AG04450 (cell line): Measurements from ENCODE around the gene PPP2R5C. TPM values are rescaled to one million over a fixed set of nuclear protein-coding genes. Genes with fewer than 3 reads are reported as not detected.

Experiments used
- CTCF ChIA-PET: fragments of 300-600, 350-600 bp; formaldehyde crosslinking; extraction: SDS; loops from one replicate; lab custom pipeline; 2022; ENCODE audit warnings: antibody characterized with exemption, inconsistent platforms; lab: Charles Lee
- POLR2A ChIA-PET: fragments of 350-600 bp; formaldehyde crosslinking; extraction: SDS; loops from one replicate; lab custom pipeline; 2021; ENCODE audit warnings: antibody characterized with exemption, inconsistent platforms; lab: Yijun Ruan, JAX
- DNase-seq: peaks from one replicate; pipeline ENCODE4 v3.0.0-alpha.2; 2011; ENCODE audit warnings: low read depth, low spot score
- H3K27ac ChIP-seq: one replicate; pipeline ENCODE4 v1.5.1; 2012; ENCODE audit warnings: low read depth, low read length, control low read depth
- H3K27me3 ChIP-seq: one replicate; pipeline ENCODE4 v1.6.0; 2012; ENCODE audit warnings: low read length; ENCODE audit not compliant: control insufficient read depth, insufficient read depth
- H3K4me3 ChIP-seq: 2 replicates; pipeline ENCODE4 v1.5.1; 2011; ENCODE audit warnings: mild to moderate bottlenecking, low read depth, low read length, control low read depth
- H3K9me3 ChIP-seq: 2 replicates; pipeline ENCODE4 v1.5.1; 2012; ENCODE audit warnings: low read length; ENCODE audit not compliant: control insufficient read depth, insufficient read depth
- polyA plus RNA-seq: library from polyadenylated mRNA; depleted of rRNA; stranded (reverse); fragments of >200 nt; gene quantifications from 2 replicates; pipeline ENCODE4 v1.2.3, GENCODE V29; 2011
- TF ChIP-seq, protein P1 (sequence below): IDR thresholded peaks from 2 replicates; pipeline ENCODE4 v1.5.1; 2011; ENCODE audit warnings: low read depth, low read length, control low read depth, inconsistent platforms

Gene PPP2R5C
- polyA plus RNA-seq, 1 experiment, result 140 TPM

DNA sequence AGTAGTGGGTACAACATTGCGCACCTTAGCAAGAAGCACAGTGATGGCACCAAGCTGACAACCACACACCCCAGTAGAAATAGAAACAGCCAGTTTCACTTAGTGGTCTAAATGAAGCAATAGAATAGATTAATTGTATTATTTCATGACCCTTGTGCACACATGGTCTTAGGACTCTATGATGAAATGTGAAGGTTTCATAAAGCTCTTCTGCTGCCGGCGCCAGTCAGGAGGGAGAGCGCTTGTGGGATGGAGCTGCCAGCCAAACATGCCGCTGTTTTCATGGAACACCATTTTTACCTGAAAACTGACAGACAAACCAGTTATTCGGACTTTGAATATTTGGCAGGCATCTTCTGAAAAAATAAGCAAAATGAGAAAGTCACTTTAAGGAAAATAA, 100.0 kb downstream of the PPP2R5C start:
- DNase-seq, result no peak
- CTCF ChIA-PET, result interaction anchor here (1.4 kb wide), 1 partner anchor 90 kb away, joined by 4 read pairs; no protein-coding TSS in a partner anchor

DNA sequence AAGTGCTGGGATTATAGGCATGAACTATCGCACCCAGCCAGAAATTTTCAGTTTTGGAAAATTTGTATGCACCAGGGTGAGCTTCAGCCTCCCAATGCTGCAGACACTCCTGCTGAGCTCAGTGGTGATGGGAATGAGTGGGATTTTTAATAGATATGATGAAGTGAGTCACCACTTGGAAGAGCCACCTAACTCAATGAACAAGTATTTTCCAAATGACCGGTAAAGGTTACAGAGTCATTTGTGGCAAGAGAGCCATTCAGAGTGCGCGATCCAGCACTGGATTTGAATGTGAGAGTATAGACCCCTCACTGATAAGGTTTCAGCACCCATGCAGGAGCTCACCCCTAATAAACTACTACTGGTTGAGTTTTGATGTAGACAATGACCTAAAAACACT, 100.7 kb downstream of the PPP2R5C start:
- Histone ChIP-seq H3K4me3 (no peak overlapping the region), H3K27ac (no peak overlapping the region), H3K27me3 (no peaks in the 10 kb centered on the region), H3K9me3 (no peaks in the 10 kb centered on the region)
- ChIA-PET POLR2A (no interaction called here), CTCF (interaction anchor here (0.5 to 1.4 kb wide), 2 partner anchors 91 to 147 kb away, joined by 3 to 4 read pairs; no protein-coding TSS in a partner anchor)
- DNase-seq, result no peak
- TF ChIP-seq, protein P1, sequence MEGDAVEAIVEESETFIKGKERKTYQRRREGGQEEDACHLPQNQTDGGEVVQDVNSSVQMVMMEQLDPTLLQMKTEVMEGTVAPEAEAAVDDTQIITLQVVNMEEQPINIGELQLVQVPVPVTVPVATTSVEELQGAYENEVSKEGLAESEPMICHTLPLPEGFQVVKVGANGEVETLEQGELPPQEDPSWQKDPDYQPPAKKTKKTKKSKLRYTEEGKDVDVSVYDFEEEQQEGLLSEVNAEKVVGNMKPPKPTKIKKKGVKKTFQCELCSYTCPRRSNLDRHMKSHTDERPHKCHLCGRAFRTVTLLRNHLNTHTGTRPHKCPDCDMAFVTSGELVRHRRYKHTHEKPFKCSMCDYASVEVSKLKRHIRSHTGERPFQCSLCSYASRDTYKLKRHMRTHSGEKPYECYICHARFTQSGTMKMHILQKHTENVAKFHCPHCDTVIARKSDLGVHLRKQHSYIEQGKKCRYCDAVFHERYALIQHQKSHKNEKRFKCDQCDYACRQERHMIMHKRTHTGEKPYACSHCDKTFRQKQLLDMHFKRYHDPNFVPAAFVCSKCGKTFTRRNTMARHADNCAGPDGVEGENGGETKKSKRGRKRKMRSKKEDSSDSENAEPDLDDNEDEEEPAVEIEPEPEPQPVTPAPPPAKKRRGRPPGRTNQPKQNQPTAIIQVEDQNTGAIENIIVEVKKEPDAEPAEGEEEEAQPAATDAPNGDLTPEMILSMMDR, result no peak

More for the DNA sequence above, 100.0 kb downstream of the PPP2R5C start:
- POLR2A ChIA-PET, result interaction anchor here (0.5 kb wide), 1 partner anchor 52 kb away, joined by 11 read pairs; no protein-coding TSS in a partner anchor
- H3K27me3 ChIP-seq, result no peaks in the 10 kb centered on the region
- TF ChIP-seq, protein P1, result no peak
- no peak overlapping the region for H3K27ac ChIP-seq
- no peak overlapping the region for H3K4me3 ChIP-seq
- H3K9me3 ChIP-seq, result no peaks in the 10 kb centered on the region

DNA sequence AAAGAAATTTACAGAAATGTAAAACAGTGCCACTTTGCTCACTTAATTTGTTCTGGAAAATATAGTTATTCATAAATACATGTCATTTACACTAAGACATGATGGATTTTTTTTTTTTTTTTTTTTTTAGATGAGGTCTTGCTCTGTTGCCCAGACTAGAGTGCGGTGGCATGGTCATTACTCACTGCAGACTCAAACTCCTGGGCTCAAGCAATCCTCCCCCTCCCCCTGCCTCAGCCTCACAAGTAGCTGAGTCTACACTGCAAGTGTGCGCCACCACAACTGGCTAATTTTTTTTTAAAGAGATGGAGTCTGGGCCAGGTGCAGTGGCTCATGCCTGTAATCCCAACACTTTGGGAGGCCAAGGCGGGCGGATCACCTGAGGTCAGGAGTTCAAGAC, 101.2 kb downstream of the PPP2R5C start:
- TF ChIP-seq, protein P1, result no peak
- ChIA-PET POLR2A (no interaction called here), CTCF (interaction anchor here (0.5 to 1.4 kb wide), 3 partner anchors 91 to 148 kb away, joined by 3 to 4 read pairs (median 3); no protein-coding TSS in a partner anchor)
- H3K27ac ChIP-seq, result no peak overlapping the region
- no peaks in the 10 kb centered on the region for H3K9me3 ChIP-seq
- no peaks in the 10 kb centered on the region for H3K27me3 ChIP-seq
- DNase-seq, result no peak
- H3K4me3 ChIP-seq, result no peak overlapping the region

DNA sequence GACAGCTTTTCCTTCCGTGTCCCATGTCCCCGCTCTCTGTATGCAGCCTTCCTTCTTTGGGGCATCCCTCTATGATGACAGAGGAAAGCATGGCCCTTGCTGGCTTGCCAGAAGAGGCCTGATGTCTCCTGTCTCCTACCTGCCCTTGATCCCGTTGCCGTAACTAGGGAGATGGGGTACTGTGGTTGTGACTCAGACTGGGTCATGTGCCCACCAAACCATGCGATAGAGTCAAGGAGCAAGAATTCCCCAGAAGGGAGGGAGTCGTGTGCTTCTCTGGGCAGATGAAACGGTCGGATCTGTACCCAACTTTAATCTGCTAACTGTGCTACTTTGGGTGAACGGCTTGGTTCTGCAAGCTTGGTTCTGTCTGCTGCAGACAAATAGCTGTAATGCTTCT, 103.8 kb downstream of the PPP2R5C start:
- ChIA-PET POLR2A (no interaction called here), CTCF (no interaction called here)
- Histone ChIP-seq H3K4me3 (no peak overlapping the region), H3K27ac (no peak overlapping the region), H3K9me3 (no peaks in the 10 kb centered on the region), H3K27me3 (no peaks in the 10 kb centered on the region)
- TF ChIP-seq, protein P1, result no peak
- DNase-seq, result no peak

DNA sequence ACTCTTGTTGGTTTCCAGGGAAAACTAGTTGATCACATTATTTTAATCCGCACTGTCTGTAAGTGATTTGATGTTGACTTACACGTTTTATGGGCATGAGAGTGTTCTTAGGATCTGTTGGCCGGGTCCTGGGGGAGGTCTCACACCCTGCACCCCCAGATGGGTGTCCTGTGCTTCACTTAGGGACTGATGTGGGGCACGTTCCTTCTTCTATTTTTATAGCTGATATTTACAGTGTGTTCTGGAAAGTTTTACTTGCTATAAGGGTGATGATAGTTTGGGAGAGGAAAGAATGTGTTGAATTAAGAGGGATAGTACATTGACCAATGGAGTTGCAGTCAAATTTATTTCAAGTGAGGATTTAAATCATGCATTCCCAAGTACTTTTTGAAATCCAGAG, 106.3 kb downstream of the PPP2R5C start:
- TF ChIP-seq, protein P1, result no peak
- DNase-seq, result no peak
- no peaks in the 10 kb centered on the region for H3K9me3 ChIP-seq
- no peaks in the 10 kb centered on the region for H3K27me3 ChIP-seq
- ChIA-PET POLR2A (interaction anchor here (0.6 kb wide), 1 partner anchor 108 kb away, joined by 3 read pairs; no protein-coding TSS in a partner anchor), CTCF (interaction anchor here (0.9 to 1.2 kb wide), 2 partner anchors 13 to 89 kb away, joined by 3 read pairs; no protein-coding TSS in a partner anchor)
- no peak overlapping the region for H3K27ac ChIP-seq
- no peak overlapping the region for H3K4me3 ChIP-seq
